Activated CD4-positive, alpha-beta memory T cell treated with anti-CD3 and anti-CD28 coated beads for 36 hours (primary cell): Measurements from ENCODE around the gene NGF. TPM values are rescaled to one million over a fixed set of nuclear protein-coding genes. Genes with fewer than 3 reads are reported as not detected.
A peak's percentile ranks its signal among the peaks of the same experiment; 100 is the strongest.

ENCODE experiments used
- CTCF ChIA-PET: fragments of 350-600 bp; sonication (Branson Sonifier 250); formaldehyde crosslinking; loops from one replicate; lab custom pipeline; 2021; ENCODE audit warnings: antibody characterized with exemption, inconsistent platforms; lab: Charles Lee
- POLR2A ChIA-PET: fragments of 350-600 bp; sonication (Branson Sonifier 250); formaldehyde crosslinking; loops from one replicate; lab custom pipeline; 2021; ENCODE audit warnings: antibody characterized with exemption; lab: Charles Lee
- DNase-seq: peaks from one replicate; pipeline ENCODE4 v3.0.0-alpha.2; 2020
- H3K27ac Mint-ChIP-seq: one replicate; pipeline ENCODE4 v1.8.0; 2021; ENCODE audit warnings: mixed read lengths
- H3K27me3 Mint-ChIP-seq: one replicate; pipeline ENCODE4 v1.8.0; 2021; ENCODE audit warnings: mixed read lengths
- H3K36me3 Mint-ChIP-seq: one replicate; pipeline ENCODE4 v1.8.0; 2021; ENCODE audit warnings: mixed read lengths
- H3K4me1 Mint-ChIP-seq: one replicate; pipeline ENCODE4 v1.8.0; 2021; ENCODE audit warnings: low read depth, mixed read lengths
- H3K4me3 Mint-ChIP-seq: one replicate; pipeline ENCODE4 v1.8.0; 2021; ENCODE audit warnings: mild to moderate bottlenecking, mixed read lengths
- H3K9me3 Mint-ChIP-seq: one replicate; pipeline ENCODE4 v1.8.0; 2021; ENCODE audit warnings: mixed read lengths
- intact Hi-C: fragments of 100-400 bp; cut with micrococcal nuclease; formaldehyde crosslinking; loops from one replicate; pipeline ENCODE4 v1.15.1; 2023
- total RNA-seq, 2 experiments: library from RNA; stranded (reverse); gene quantifications; one replicate each; pipeline ENCODE4 v1.2.3, GENCODE V29; 2021

NGF gene
- total RNA-seq, 2 experiments from 2014 or later = not detected

GRCh38 chr1:115286431-115287205, 51.4 kb downstream of the NGF start:
- no peaks in the 10 kb centered on the region for H3K4me1 Mint-ChIP-seq
- CTCF ChIA-PET = no interaction called here

GRCh38 chr1:115284209-115284608, 53.8 kb downstream of the NGF start:
- ChIA-PET POLR2A (no interaction called here), CTCF (no interaction called here)
- H3K4me1 Mint-ChIP-seq = peaks cover 2% of the 10 kb centered on the region
- no peaks in the 10 kb centered on the region for H3K9me3 Mint-ChIP-seq
- no peak overlapping the region for H3K27ac Mint-ChIP-seq
- DNase-seq = no peak
- intact Hi-C loops = no loop called here
- H3K4me3 Mint-ChIP-seq = no peak overlapping the region
- H3K36me3 Mint-ChIP-seq = no peaks in the 10 kb centered on the region
- peaks cover 8% of the 10 kb centered on the region for H3K27me3 Mint-ChIP-seq

More at GRCh38 chr1:115286431-115287205, 51.4 kb downstream of the NGF start:
- H3K36me3 Mint-ChIP-seq = no peaks in the 10 kb centered on the region
- no peak overlapping the region for H3K27ac Mint-ChIP-seq
- H3K9me3 Mint-ChIP-seq = no peaks in the 10 kb centered on the region
- DNase-seq = no peak
- intact Hi-C loops = no loop called here
- no peak overlapping the region for H3K4me3 Mint-ChIP-seq
- H3K27me3 Mint-ChIP-seq = peaks cover 20% of the 10 kb centered on the region
- POLR2A ChIA-PET = no interaction called here

GRCh38 chr1:115283681-115284146, 54.3 kb downstream of the NGF start:
- CTCF ChIA-PET = no interaction called here
- Mint-ChIP-seq H3K36me3 (no peaks in the 10 kb centered on the region), H3K4me3 (no peak overlapping the region), H3K27ac (no peak overlapping the region), H3K27me3 (peaks cover 8% of the 10 kb centered on the region), H3K4me1 (peaks cover 2% of the 10 kb centered on the region), H3K9me3 (no peaks in the 10 kb centered on the region)
- POLR2A ChIA-PET = no interaction called here
- intact Hi-C loops = no loop called here
- no peak for DNase-seq

GRCh38 chr1:115283249-115283648, 54.8 kb downstream of the NGF start:
- no peak for DNase-seq
- H3K27me3 Mint-ChIP-seq = peaks cover 8% of the 10 kb centered on the region
- CTCF ChIA-PET = no interaction called here
- peaks cover 2% of the 10 kb centered on the region for H3K4me1 Mint-ChIP-seq
- no peaks in the 10 kb centered on the region for H3K9me3 Mint-ChIP-seq
- POLR2A ChIA-PET = no interaction called here
- H3K27ac Mint-ChIP-seq = no peak overlapping the region
- intact Hi-C loops = no loop called here
- H3K36me3 Mint-ChIP-seq = no peaks in the 10 kb centered on the region
- H3K4me3 Mint-ChIP-seq = no peak overlapping the region

- POLR2A ChIA-PET = no interaction called here
- Mint-ChIP-seq H3K36me3 (no peaks in the 10 kb centered on the region), H3K9me3 (no peaks in the 10 kb centered on the region), H3K4me3 (no peak overlapping the region), H3K27ac (no peak overlapping the region), H3K4me1 (peaks cover 2% of the 10 kb centered on the region), H3K27me3 (peaks cover 7% of the 10 kb centered on the region)
- CTCF ChIA-PET = no interaction called here
- no peak for DNase-seq
- intact Hi-C loops = no loop called here
These were observed 55.2 kb downstream of the NGF start for GRCh38 chr1:115282807-115283208.

- intact Hi-C loops = no loop called here
- no peaks in the 10 kb centered on the region for H3K36me3 Mint-ChIP-seq
- H3K4me3 Mint-ChIP-seq = no peak overlapping the region
- CTCF ChIA-PET = interaction anchor here (1.5 kb wide), 1 partner anchor 143 kb away, joined by 5 read pairs; no protein-coding TSS in a partner anchor
- peaks cover 7% of the 10 kb centered on the region for H3K27me3 Mint-ChIP-seq
- peaks cover 5% of the 10 kb centered on the region for H3K9me3 Mint-ChIP-seq
- H3K27ac Mint-ChIP-seq = no peak overlapping the region
- peaks cover 2% of the 10 kb centered on the region for H3K4me1 Mint-ChIP-seq
- POLR2A ChIA-PET = no interaction called here
- no peak for DNase-seq
These were observed 56.9 kb downstream of the NGF start for GRCh38 chr1:115281143-115281542.

- intact Hi-C loops = no loop called here
- peak; percentile 19 for DNase-seq
- Mint-ChIP-seq H3K9me3 (peaks cover 5% of the 10 kb centered on the region), H3K36me3 (no peaks in the 10 kb centered on the region), H3K27me3 (peaks cover 11% of the 10 kb centered on the region), H3K4me3 (no peak overlapping the region), H3K4me1 (peaks cover 2% of the 10 kb centered on the region), H3K27ac (no peak overlapping the region)
- ChIA-PET CTCF (interaction anchor here (0.8 to 1.5 kb wide), 2 partner anchors 141 to 142 kb away, joined by 3 to 5 read pairs; no protein-coding TSS in a partner anchor), POLR2A (no interaction called here)
These were observed 58.0 kb downstream of the NGF start for GRCh38 chr1:115280064-115280463.

GRCh38 chr1:115278211-115278610, 59.8 kb downstream of the NGF start:
- Mint-ChIP-seq H3K27ac (no peak overlapping the region), H3K36me3 (no peaks in the 10 kb centered on the region), H3K4me1 (peaks cover 2% of the 10 kb centered on the region), H3K27me3 (peaks cover 11% of the 10 kb centered on the region), H3K4me3 (no peak overlapping the region), H3K9me3 (peaks cover 5% of the 10 kb centered on the region)
- CTCF ChIA-PET = no interaction called here
- POLR2A ChIA-PET = no interaction called here
- no peak for DNase-seq
- intact Hi-C loops = loop anchor here (5.0 to 10.0 kb wide), 2 partner anchors 143 to 189 kb away; no protein-coding TSS in a partner anchor

- ChIA-PET CTCF (no interaction called here), POLR2A (no interaction called here)
- no peak for DNase-seq
- H3K9me3 Mint-ChIP-seq = peaks cover 5% of the 10 kb centered on the region
- H3K27ac Mint-ChIP-seq = no peak overlapping the region
- no peak overlapping the region for H3K4me3 Mint-ChIP-seq
- H3K36me3 Mint-ChIP-seq = no peaks in the 10 kb centered on the region
- intact Hi-C loops = loop anchor here (5.0 to 10.0 kb wide), 2 partner anchors 142 to 190 kb away; no protein-coding TSS in a partner anchor
- H3K4me1 Mint-ChIP-seq = peaks cover 2% of the 10 kb centered on the region
- peaks cover 11% of the 10 kb centered on the region for H3K27me3 Mint-ChIP-seq
These were observed 60.8 kb downstream of the NGF start for GRCh38 chr1:115277276-115277675.

- CTCF ChIA-PET = interaction anchor here (1.5 to 2.2 kb wide), 2 partner anchors 134 to 137 kb away, joined by 3 to 9 read pairs; no protein-coding TSS in a partner anchor
- H3K36me3 Mint-ChIP-seq = no peaks in the 10 kb centered on the region
- POLR2A ChIA-PET = no interaction called here
- peaks cover 2% of the 10 kb centered on the region for H3K4me1 Mint-ChIP-seq
- peaks cover 6% of the 10 kb centered on the region for H3K27me3 Mint-ChIP-seq
- DNase-seq = no peak
- H3K27ac Mint-ChIP-seq = no peak overlapping the region
- intact Hi-C loops = loop anchor here (5.0 to 10.0 kb wide), 2 partner anchors 140 to 192 kb away; no protein-coding TSS in a partner anchor
- H3K9me3 Mint-ChIP-seq = peaks cover 5% of the 10 kb centered on the region
- no peak overlapping the region for H3K4me3 Mint-ChIP-seq
These were observed 62.8 kb downstream of the NGF start for GRCh38 chr1:115275216-115275615.

- no peaks in the 10 kb centered on the region for H3K4me1 Mint-ChIP-seq
- DNase-seq = no peak
- H3K27me3 Mint-ChIP-seq = peaks cover 6% of the 10 kb centered on the region
- ChIA-PET CTCF (interaction anchor here (1.2 to 2.2 kb wide), 2 partner anchors 133 to 319 kb away, joined by 3 to 9 read pairs; no protein-coding TSS in a partner anchor), POLR2A (no interaction called here)
- intact Hi-C loops = loop anchor here (10.0 kb wide), 1 partner anchor 140 kb away; no protein-coding TSS in a partner anchor
- no peaks in the 10 kb centered on the region for H3K36me3 Mint-ChIP-seq
- no peak overlapping the region for H3K27ac Mint-ChIP-seq
- no peak overlapping the region for H3K4me3 Mint-ChIP-seq
- peaks cover 5% of the 10 kb centered on the region for H3K9me3 Mint-ChIP-seq
These were observed 63.6 kb downstream of the NGF start for GRCh38 chr1:115274467-115274866.

GRCh38 chr1:115266729-115267421, 71.2 kb downstream of the NGF start:
- ChIA-PET POLR2A (no interaction called here), CTCF (interaction anchor here (1.6 kb wide), 1 partner anchor 125 kb away, joined by 5 read pairs; no protein-coding TSS in a partner anchor)
- Mint-ChIP-seq H3K27ac (no peak overlapping the region), H3K4me3 (no peak overlapping the region), H3K9me3 (no peaks in the 10 kb centered on the region), H3K27me3 (peaks cover 16% of the 10 kb centered on the region), H3K4me1 (no peaks in the 10 kb centered on the region), H3K36me3 (no peaks in the 10 kb centered on the region)
- intact Hi-C loops = no loop called here
- DNase-seq = no peak
